Stimulated activated CD4-positive, alpha-beta T cell treated with anti-CD3 and anti-CD28 coated beads, Interleukin-2, amount 100 ng/mL, for 48 hours (primary cell): ENCODE data around the gene NUMA1.

Experiments used
- DNase-seq, 2 donors: peaks; one replicate each; pipeline ENCODE4 v3.0.0-alpha.2; 2020

Gene NUMA1

DNA sequence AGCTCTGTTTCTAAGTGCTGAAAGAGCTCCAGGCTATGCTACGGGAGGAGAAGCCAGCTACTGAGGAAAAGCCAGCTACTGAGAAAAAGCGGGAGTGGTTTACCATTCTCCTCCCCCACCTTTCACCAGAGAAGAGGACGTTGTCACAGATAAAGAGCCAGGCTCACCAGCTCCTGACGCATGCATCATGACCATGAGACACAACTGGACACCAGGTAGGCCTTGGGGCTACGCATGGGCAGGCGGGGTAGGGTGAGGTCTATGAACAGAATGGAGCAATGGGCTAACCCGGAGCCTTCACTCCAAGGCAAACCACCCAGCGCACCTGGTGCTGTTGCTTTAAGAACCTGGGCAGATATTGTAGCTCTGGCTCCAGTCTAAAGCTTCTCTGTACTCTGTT is 80.5 kb downstream of the NUMA1 start:
- no peak for DNase-seq

DNA sequence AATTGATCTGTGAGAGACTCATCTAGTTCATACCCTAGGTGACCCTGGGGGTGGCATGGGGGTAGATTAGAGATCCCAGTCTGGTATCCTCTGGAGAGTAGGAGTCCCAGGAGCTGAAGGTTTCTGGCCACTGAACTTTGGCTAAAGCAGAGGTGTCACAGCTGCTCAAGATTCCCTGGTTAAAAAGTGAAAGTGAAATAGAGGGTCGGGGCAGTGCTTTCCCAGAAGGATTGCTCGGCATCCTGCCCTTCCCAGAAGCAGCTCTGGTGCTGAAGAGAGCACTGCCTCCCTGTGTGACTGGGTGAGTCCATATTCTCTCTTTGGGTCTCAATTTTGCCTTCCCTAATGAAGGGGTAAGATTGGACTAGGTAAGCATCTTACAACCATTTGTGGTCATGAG is 81.0 kb downstream of the NUMA1 start:
- DNase-seq = no peak

DNA sequence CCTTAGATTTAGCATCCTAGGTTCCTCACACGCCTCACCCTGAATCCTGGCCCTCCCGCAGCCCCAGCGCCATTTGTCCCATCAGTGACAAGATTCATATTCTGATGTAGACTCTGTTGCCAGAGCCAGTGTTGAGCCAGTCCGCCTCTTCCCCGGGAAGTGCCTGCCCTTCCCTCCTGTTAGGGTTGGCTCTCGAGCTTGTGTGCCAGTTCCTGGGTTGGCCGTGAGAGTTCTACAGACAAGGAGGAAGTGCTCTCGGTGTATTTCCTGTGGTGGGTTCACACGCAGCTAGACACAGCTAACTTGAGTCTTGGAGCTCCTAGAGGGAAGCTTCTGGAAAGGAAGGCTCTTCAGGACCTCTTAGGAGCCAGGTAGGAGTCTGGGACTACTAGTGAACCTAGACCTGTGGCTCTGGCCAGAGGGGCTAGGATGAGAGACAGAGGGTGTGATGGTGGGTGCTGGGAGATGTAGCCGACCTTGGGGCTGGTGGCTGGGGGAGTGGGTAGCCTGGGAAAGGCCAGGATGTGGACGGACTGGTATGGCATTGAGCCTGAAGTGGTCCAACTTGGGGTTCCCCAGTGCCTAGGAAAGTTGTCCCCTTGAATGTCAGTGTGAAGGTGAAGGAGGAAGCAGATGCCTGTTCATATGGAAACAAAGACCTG is 81.6 kb downstream of the NUMA1 start, which contains the start of gene IL18BP:
Gene IL18BP (plus strand): TSS at position 261 of the 662 bp plus-strand sequence. CDS start 1,076 bp downstream, outside the sequence.
- peak in 1 of 2 donors; percentile 10 for DNase-seq

DNA sequence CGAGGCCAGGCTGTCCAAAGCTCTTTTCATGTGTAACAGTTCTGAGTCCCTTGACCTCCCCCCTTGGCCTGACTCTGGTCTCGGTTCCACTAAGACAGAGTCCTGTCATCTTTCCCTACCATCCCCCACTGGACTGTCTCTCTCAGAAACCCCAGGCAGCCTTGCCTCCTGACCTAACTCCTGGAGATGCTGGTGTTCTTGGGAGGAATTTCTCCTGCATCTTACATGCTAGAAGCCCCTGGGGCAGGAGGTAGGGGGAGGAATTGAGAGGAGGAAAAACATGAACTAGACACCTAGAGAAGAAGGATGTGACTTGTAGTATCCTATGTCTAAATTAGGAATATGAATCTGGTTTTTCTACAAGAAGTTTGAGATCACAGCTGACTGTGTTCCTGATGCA is 82.3 kb downstream of the NUMA1 start:
- DNase-seq = no peak

DNA sequence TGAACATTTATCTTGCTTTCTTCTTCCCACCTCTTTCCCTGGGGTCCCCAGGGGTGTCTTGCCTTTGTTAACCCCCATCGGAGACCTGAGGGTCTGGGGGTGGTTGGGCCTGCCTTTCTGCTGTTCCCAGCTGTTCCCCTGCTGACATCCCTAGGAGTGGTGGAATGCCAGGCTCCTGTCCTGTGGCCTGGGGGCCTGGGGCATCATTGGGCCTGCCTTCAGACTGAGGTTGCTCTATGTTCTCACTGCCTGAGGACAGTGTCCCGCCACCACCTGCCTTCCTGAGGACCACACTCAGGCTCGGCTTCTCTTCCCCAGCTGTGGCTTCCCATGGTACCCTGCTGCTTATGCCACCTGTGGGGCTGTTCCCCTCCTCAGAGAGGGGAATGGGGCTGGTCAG is 82.7 kb downstream of the NUMA1 start:
- no peak for DNase-seq

DNA sequence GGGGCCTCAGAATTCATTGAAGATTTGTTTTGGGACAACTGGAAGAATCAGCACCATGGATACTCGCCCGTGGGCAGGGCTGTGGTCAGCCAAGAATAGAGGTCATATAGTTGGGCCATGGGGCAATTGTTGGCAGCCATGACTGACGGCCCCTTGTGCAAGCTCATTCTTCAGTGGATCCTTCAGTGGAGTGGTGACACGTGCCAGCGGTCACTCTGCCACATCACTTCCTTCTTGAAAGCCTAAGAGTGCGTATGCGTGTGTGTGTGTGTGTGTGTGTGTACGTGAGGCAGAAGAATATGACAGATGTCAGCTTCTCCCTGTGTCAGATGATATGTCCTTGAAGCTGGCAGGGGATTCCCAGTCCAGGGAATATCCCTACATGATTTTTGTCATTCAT is 83.4 kb downstream of the NUMA1 start:
- DNase-seq = no peak

DNA sequence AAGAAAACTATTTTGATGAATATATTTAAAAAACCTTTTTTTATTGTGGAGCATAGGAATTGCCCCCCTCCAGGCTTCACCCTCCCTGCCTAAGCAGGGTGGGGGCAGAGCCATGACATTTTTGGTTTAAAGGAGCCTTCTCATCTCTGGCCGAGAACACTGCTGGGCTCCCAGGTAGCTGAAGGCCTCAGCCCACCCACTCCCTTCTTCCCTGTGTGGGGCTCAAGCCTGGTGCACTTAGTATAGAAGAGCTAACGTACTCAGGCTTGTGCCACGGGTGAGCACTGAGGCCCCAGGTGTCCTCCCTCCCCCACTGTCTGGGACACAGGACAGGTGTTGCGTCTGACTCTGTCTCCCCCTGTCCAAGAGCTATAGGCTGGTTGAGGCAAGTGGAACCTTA is 83.8 kb downstream of the NUMA1 start:
- DNase-seq = no peak

DNA sequence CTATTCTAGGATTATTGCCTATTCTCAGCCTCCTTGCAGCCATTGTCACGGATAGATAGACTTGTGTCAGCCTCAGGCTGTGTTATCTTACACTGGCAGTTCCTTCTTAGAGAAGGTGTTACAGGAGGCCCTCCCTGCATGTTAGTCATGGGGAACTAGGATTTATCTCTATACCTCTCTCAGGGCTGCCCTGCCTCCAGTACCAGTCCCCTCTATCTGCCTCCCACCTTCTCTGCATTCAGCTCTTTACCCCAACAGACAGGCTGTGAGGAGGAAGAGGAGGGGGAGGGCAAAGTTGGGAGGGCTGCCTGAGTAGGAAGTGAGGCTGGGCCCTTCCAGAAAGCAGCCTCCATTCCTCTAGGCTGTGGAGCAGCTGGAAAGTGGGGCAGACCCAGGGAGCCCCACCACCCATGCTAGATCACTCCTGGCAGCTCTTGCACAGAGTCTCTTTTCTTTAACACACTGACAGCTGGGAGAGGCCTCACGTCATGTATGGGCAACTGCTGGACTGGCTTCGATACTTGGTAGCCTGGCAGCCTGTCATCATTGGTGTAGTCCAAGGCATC is 84.5 kb downstream of the NUMA1 start:
- DNase-seq = no peak

DNA sequence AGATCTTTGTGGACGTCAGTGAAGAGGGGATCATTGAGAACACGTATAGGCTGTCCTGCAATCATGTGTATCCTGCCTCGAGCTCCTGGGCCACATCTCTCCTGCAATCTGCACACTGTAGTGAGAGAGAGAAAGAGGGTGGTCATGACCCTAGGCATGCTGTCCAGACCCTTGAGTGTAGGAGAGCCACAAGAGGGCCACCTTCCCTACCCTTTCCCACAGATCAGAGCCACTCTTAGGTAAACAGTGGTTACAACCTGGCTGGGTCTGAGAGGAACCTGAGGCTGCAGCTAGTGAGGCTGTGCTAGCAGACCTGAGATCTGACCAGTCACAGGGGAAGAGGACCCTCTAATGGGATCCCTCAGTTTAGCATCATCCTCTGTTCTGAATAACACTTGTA is 85.6 kb downstream of the NUMA1 start:
- DNase-seq = no peak

DNA sequence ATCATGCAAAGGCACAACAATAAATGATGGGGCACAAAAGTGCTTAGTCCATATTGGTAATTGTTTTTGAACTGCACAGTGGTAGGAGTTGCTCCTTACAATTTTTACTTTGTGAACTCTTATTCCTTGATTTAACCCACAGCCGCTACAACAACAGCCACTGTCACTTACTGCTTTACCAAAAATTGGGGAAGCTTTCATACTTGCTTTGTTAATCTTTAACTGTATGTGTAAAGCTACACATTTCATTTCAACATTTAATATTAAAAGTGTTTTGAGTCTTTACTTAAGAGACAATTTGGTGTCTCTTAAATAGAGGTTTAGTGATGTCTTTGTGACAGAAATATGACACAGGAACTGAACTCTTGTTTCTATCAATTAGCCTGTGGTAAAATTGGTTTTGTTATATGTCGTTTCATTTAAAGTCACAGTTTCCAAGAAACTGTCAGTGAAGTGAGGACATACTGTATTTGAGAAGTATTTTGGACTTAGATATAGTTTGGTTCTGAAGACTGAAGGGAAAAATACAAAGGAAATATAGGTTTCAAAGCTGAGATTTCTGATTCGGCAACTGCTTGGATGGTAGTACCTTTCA is 88.1 kb downstream of the NUMA1 start:
- no peak for DNase-seq

DNA sequence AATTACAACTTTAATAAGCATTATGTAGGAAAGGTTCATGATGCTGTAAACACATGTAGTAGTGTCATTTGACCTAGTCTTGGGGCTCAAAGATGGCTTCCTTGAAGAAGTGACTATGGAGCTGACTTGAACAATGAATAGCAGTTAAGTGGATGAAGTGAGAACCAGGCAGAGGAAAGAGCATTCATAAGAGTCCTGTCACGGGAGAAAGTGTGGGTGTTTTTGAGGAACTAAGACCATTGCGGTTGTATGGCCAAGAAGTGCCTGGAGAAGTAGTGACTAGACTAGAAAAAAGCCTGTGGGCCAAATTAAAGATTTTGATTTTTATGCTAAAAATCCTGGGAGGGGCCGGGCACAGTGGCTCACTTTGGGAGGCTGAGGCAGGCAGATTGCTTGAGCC is 88.8 kb downstream of the NUMA1 start:
- DNase-seq = no peak

DNA sequence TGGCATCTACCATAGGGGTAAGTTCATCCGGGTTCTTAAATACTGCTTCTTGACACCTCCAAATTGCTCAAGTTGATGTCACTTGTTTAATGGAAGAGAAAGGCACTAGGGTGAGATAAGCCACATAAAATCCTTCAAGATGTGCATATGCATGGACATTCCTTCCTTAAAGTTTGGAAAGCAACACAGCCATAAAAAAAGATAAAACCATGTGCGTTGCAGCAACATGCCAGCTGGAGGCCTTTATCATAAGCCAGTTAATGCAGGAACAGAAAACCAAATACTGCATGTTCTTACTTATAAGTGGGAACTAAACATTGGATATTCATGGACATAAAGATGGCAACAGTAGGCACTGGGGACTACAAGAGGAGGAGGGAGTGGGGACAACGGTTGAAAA is 89.6 kb downstream of the NUMA1 start:
- DNase-seq = no peak

DNA sequence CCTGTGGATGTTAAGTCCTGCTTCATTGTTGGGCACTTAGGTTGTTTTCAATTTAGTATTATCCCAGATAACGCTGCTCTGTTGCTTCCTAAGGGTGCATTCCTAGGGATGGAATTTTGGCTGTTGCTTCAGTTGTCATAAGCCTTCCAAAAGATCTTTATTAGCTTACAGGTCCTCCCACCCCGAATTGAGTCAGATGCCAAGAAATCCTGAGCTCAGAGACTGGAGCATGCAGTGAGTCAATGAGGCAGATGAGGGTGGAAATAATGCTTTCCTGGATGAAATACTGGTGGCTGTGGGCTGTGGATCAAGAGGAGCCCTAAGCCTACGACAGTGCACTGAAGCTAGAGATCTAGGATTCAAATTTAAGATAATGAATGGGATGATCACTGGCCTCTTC is 92.3 kb downstream of the NUMA1 start:
- DNase-seq = no peak

DNA sequence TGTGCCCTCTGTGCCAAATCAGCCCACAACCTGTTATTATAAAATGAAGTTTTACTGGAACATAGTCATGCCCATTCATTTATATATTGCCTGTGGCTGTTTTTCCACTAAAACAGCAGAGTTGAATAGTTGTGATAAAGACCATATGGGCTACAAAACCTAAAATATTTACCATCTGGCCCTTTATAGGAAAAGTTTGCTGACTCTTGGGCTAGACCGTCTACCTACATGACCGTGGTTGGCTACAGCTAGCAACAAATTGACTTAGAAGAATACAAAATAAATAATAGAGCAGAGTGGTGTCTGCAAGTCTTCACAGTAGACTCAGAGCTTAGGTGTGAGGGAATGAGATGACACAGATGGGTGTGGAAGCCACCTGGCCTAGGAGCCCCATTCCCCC is 92.8 kb downstream of the NUMA1 start:
- no peak for DNase-seq

DNA sequence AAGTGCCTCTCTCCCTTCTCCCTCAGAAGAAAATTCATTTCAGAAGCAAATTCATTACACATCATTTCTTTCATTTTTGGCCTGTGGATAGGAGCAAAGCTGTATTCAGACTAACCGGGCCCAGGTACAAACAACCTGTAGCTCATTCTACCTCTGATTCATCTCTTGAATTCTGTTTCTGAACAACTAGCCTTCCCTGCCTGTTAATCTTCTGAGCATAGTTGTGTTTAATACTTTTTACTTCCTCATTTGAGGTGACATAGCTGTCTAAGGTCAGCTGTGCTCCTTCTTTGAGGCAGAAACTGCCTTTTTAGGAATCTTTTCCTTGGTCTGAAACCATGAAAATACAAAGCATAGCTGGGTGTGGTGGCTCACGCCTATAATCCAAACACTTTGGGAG is 94.2 kb downstream of the NUMA1 start:
- no peak for DNase-seq

DNA sequence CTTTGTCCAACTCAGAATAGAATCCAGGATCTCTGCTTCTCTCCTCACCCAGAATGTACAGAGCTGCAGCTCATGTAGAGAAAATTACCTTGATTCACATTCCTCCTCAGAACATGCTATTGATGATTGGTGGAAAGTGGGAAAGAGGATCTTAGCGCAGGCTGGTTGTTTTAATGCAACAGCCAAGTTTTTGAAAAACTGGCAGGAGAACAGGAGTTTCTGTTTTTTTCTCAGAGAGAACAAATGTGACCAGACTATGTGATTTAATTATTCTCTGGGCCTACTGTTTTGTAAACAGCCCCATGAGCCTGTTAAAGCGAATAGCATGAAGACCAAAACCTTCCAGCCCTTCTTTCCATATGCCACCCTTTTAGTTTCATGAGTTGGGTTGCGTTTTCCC is 100.7 kb downstream of the NUMA1 start:
- DNase-seq = no peak

DNA sequence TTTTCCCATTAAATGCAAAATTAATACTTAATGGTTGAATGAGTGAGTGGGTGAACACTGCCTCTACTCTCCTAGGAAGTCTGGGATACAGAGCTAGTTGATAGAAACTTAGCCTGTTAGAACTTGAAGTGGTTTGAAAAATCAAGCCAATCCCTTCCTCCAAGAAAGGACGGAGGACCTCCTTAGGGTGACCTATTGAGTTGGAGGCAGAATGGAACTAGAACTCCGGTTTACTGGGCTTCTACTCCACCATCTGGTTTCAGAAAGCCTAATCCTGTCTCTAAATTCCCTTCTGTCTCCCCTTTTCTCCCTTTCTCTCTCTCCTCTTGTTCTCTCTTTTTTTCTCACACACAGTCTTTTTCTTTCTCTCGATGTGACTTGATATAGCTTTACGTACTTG is 101.2 kb downstream of the NUMA1 start:
- no peak for DNase-seq

DNA sequence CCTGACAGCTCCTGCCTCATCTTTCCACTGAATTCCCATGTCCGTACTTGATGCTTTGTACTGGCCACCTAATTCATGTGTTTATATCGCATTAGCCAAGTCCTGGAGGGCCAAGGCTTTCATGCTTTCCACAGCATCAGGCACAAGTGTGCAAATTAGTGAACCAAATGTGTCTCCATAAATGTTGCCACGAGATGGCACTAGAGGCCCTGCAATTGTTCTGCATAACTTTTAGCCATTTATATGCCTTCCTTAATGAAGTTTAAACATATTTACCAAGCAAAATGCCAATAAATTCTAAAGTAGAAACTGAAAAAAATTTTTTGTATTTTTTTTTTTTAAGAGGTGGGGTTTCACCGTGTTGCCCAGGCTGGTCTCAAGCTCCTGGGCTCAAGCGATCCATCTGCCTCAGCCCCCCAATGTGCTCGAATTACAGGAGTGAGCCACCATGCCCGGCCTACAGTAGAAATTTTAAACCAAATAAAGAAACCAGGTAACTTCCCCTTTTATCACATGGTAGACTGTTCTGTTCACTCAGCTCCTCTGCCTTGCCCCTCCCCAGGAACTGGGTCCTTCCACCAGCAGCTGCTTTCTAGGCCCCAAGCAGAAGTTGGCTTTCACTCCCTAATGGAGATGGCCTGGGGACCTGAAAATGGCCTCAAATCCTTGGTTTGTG is 102.5 kb downstream of the NUMA1 start:
- DNase-seq = peak; percentile 41 to 53

DNA sequence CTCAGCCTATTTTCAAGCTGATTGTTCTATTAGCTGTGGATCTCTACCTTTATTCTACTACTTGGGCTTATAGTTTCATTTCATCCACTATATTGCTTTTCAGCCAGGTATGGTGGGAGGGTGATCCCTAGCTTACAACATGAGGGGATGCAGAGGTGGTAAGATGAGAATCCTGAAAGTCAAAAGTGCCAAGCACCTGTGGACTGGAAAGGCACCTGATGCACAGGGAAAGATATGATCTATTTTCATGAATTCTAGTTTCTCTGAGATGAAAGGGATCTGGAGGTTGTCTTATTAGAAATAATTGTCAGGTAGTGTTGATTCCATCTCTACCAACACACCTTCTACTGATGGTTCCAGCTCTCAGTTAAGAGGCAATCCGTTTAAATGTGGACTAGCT is 103.3 kb downstream of the NUMA1 start:
- DNase-seq = no peak

DNA sequence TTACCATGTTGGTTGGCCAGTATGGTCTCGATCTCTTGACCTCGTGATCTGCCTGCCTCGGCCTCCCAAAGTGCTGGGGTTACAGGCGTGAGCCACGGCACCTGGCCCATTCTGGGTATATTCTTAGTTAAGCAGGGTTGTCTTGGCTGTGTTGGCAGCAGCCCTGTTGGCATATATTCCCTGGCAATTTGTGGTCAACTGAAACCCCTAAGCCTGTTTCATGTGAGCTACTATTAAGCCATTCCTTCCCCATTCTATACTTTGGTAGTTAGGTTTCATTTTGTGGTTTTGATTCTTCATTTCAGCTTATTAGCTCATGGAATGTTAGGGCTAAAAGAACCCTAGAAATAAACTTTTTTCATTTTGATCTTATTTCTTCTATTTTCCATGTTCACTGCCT is 103.8 kb downstream of the NUMA1 start:
- DNase-seq = no peak

DNA sequence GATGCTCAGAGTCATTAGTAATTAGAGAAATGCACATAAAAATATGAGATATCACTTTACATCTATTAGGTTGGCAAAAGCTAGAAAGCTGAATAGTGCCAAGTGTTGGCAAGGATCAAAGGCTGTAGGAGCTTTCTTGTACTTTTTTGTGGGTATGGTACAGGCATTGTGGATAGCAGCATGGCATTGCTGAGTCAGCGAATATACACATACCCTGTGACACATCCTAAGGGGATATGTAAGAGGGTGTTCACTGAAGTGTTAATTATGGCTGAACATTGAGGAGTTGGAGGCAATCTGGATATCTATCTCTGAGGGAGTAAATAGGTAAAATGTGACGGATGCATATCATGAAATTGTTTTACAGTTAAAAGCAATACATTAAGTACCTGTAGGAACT is 108.7 kb downstream of the NUMA1 start:
- DNase-seq = no peak

DNA sequence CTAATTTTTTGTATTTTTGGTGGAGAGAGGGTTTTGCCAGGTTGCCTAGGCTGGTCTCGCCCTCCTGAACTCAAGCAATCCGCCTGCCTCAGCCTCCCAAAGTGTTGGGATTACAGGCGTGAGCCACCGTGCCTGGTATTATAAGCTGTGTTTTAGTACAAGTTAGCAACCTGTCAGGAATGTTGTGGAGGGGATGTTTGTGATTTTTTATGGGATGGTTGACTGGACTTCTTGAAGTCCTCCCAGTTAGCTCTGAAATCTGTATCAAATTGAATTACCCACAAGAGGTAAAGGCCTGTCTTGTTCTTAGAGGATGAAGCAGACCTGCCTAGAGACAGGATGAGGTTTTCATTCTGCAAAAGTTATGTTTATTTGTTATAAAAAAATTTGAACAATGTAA is 115.7 kb downstream of the NUMA1 start:
- DNase-seq = no peak

DNA sequence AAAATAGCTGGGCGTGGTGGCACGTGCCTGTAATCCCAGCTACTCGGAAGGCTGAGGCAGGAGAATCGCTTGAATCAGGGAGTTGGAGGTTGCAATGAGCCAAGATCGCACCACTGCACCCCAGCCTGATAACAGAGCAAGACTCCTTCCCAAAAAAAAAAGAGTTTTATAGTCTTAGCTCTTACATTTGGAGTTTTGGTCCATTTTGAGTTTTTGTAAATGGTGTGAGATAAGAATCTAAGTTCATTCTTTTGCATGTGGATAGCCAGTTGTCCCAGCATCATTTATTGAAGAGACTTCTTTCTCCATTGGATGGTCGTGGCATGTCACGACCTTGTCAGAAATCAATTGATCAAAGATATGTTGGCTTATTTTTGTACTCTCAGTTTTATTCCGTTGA is 116.9 kb downstream of the NUMA1 start:
- DNase-seq = no peak

DNA sequence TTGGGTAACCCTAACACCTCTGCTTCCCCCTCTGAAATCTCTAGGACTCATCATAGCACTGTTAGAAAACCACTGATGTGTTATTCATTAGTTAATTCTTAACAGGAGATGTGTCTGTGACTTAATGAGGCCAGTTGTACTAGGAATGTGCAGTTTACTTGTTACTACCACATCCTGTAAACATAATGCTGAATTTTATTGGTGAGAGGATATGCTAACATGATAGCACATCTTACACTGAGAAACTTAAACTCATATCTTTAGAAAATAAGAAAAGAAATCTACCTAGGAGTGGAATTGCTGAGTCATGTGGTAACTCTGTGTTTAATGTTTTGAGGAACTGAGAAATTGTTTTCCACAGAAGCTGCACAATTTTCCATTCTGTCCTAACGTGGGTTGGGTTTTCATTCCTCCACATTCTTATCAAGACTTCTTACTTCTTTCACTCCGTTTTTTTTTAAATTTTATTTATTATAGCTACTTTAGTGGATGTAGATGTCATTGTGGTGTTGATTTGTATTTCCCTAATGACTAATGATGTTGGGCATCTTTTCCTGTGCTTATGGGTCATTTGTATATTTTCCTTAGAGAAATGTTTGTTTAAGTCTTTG is 117.8 kb downstream of the NUMA1 start:
- DNase-seq = no peak
